Adrenal gland (tissue), 5 donors: ENCODE data around the gene NACC2.

Source experiments
- POLR2A ChIP-seq, 2 donors: fragments of 450-650 bp; IDR thresholded peaks; one replicate each; pipeline ENCODE4 v1.6.1; 2017; ENCODE audit warnings: antibody characterized with exemption in 2 of 2, mild to moderate bottlenecking in 2 of 2, moderate library complexity in 1 of 2
- TF ChIP-seq, protein P1 (sequence below), 6 experiments: fragments of 450-650 bp in 4 of 6; fragments of 200-600 bp in 2 of 6; sonication (generic) in 1 of 6; IDR thresholded peaks; 1 replicate in 5 of 6; 2 replicates in 1 of 6; pipeline versions ENCODE4 v1.5.1 to v1.8.0; 2016 to 2021; ENCODE audit warnings: antibody characterized with exemption in 6 of 6, mild to moderate bottlenecking in 2 of 6, moderate library complexity in 1 of 6
- donor health status: DM: no; HTN: no; CAD: no.

GRCh38 chr9:136059321-136059791, 35.7 kb downstream of the NACC2 start:
- TF ChIP-seq, protein P1, sequence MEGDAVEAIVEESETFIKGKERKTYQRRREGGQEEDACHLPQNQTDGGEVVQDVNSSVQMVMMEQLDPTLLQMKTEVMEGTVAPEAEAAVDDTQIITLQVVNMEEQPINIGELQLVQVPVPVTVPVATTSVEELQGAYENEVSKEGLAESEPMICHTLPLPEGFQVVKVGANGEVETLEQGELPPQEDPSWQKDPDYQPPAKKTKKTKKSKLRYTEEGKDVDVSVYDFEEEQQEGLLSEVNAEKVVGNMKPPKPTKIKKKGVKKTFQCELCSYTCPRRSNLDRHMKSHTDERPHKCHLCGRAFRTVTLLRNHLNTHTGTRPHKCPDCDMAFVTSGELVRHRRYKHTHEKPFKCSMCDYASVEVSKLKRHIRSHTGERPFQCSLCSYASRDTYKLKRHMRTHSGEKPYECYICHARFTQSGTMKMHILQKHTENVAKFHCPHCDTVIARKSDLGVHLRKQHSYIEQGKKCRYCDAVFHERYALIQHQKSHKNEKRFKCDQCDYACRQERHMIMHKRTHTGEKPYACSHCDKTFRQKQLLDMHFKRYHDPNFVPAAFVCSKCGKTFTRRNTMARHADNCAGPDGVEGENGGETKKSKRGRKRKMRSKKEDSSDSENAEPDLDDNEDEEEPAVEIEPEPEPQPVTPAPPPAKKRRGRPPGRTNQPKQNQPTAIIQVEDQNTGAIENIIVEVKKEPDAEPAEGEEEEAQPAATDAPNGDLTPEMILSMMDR (IDR thresholded peaks at IDR 0.05): no peak
- TF ChIP-seq POLR2A (IDR thresholded peaks at IDR 0.05): no peak
